Right cardiac atrium (tissue), 5 donors: ENCODE measurements around the gene OR51B4. TPM values are rescaled to one million over a fixed set of nuclear protein-coding genes. Genes with fewer than 3 reads are reported as not detected.
"Not testable (repeated sequence)": the region's sequence is repeated elsewhere in the genome, so short reads cannot be mapped to it uniquely, and the experiment has no call there.

Experiments used
- ATAC-seq, 2 donors: fragments of 200-7000 bp; cut with Tn5 transposase; one replicate each; pipeline versions ENCODE4 v1.8.0 to v1.9.1; 2020; ENCODE audit warnings: moderate library complexity in 2 of 2, mild to moderate bottlenecking in 1 of 2
- DNase-seq, 3 donors: peaks; one replicate each; pipeline ENCODE4 v3.0.0-alpha.2; 2020
- H3K27ac ChIP-seq: one replicate; pipeline ENCODE4 v1.5.1; 2013; ENCODE audit warnings: mild to moderate bottlenecking, low read length, control low read depth, moderate library complexity
- H3K27me3 ChIP-seq: one replicate; pipeline ENCODE4 v1.6.1; 2013; ENCODE audit not compliant: control insufficient read depth, insufficient read depth
- H3K4me1 ChIP-seq: one replicate; pipeline ENCODE4 v1.6.1; 2013; ENCODE audit warnings: low read length; ENCODE audit not compliant: control insufficient read depth, insufficient read depth
- H3K4me3 ChIP-seq: one replicate; pipeline ENCODE4 v1.5.1; 2013; ENCODE audit warnings: low read length, control low read depth
- H3K9me3 ChIP-seq: one replicate; pipeline ENCODE4 v1.6.1; 2013; ENCODE audit warnings: low read length; ENCODE audit not compliant: control insufficient read depth
- WGBS: extraction: QIAGEN DNeasy Blood & Tissue Kit; methylation state at CpG from one replicate; pipeline ENCODE4 v1.1.7; 2013; 5-methylcytosine and 5-hydroxymethylcytosine counted together
- intact Hi-C, 4 donors: fragments of 100-400 bp; cut with DNase I; formaldehyde crosslinking; loops; one replicate each; pipeline versions ENCODE4 v1.11.0 to v1.14.0; 2022 to 2023
- polyA plus RNA-seq: library from polyadenylated mRNA; stranded (reverse); fragments of 200-250 nt; gene quantifications from one replicate; pipeline ENCODE4 v1.2.3, GENCODE V29; 2013
- total RNA-seq, 4 donors: library from RNA; stranded (reverse); fragmentation: NEBNext Ultra II Directional; extraction: Animal tissue kit (Norgen Biotek cat#: 25700); gene quantifications; one replicate each; pipeline ENCODE4 v1.2.1, GENCODE V29; 2021
- donor health status: healthy with polysubstance abuse.
- donor health status: DM: no; HTN: yes; CAD: no.
- donor health status: DM: no; HTN: no; CAD: no.
- donor health status: DM: no; HTN: yes; CAD: no; lungs with severe emphysema.
- donor health status: DM: yes; HTN: yes; CAD: no.

Gene OR51B4
- total and polyA plus RNA-seq, 5 donors = not detected

GRCh38 chr11:5317292-5317691, 15.5 kb upstream of the OR51B4 start:
- H3K27me3 ChIP-seq = no peaks in the 10 kb centered on the region
- ATAC-seq = no peak
- no peaks in the 10 kb centered on the region for H3K4me1 ChIP-seq
- no peaks in the 10 kb centered on the region for H3K9me3 ChIP-seq
- no peak for DNase-seq
- H3K27ac ChIP-seq = no peak overlapping the region
- 71% methylated on average over 5 of the region's 5 CpGs for WGBS
- intact Hi-C loops = no loop called here
- H3K4me3 ChIP-seq = no peak overlapping the region

- H3K27me3 ChIP-seq, ATAC-seq, H3K9me3 ChIP-seq, H3K4me1 ChIP-seq, H3K27ac ChIP-seq, DNase-seq, intact Hi-C loops, H3K4me3 ChIP-seq: not testable (repeated sequence)
- WGBS = 85% methylated on average over 3 of the region's 3 CpGs
Measured at GRCh38 chr11:5313326-5314023, 11.7 kb upstream of the OR51B4 start.

GRCh38 chr11:5310423-5310822, 8.7 kb upstream of the OR51B4 start:
- WGBS = 95% methylated on average over 1 of the region's 1 CpG
- H3K9me3 ChIP-seq = no peaks in the 10 kb centered on the region
- no peak for ATAC-seq
- intact Hi-C loops = no loop called here
- no peak for DNase-seq
- H3K4me1 ChIP-seq = no peaks in the 10 kb centered on the region
- H3K4me3 ChIP-seq = no peak overlapping the region
- H3K27me3 ChIP-seq = no peaks in the 10 kb centered on the region
- no peak overlapping the region for H3K27ac ChIP-seq

GRCh38 chr11:5307256-5308019, 5.7 kb upstream of the OR51B4 start:
- DNase-seq = no peak
- H3K9me3 ChIP-seq = no peaks in the 10 kb centered on the region
- H3K27me3 ChIP-seq = no peaks in the 10 kb centered on the region
- 80% methylated on average over 2 of the region's 2 CpGs for WGBS
- no peaks in the 10 kb centered on the region for H3K4me1 ChIP-seq
- no peak for ATAC-seq
- H3K27ac ChIP-seq = no peak overlapping the region
- intact Hi-C loops = no loop called here
- H3K4me3 ChIP-seq = no peak overlapping the region

- no peak overlapping the region for H3K27ac ChIP-seq
- ATAC-seq = no peak
- no peaks in the 10 kb centered on the region for H3K27me3 ChIP-seq
- intact Hi-C loops = no loop called here
- no peak for DNase-seq
- 95% methylated on average over 1 of the region's 1 CpG for WGBS
- no peaks in the 10 kb centered on the region for H3K4me1 ChIP-seq
- no peaks in the 10 kb centered on the region for H3K9me3 ChIP-seq
- no peak overlapping the region for H3K4me3 ChIP-seq
Measured at GRCh38 chr11:5304046-5304445, 2.3 kb upstream of the OR51B4 start.

GRCh38 chr11:5303626-5304025, 1.9 kb upstream of the OR51B4 start:
- H3K27ac ChIP-seq = no peak overlapping the region
- 56% methylated on average over 5 of the region's 5 CpGs for WGBS
- intact Hi-C loops = no loop called here
- H3K4me1 ChIP-seq = no peaks in the 10 kb centered on the region
- DNase-seq (no peak), ATAC-seq (no peak)
- no peak overlapping the region for H3K4me3 ChIP-seq
- H3K27me3 ChIP-seq = no peaks in the 10 kb centered on the region
- H3K9me3 ChIP-seq = no peaks in the 10 kb centered on the region

- intact Hi-C loops = no loop called here
- no peaks in the 10 kb centered on the region for H3K27me3 ChIP-seq
- no peaks in the 10 kb centered on the region for H3K9me3 ChIP-seq
- 18% methylated on average over 3 of the region's 3 CpGs for WGBS
- ATAC-seq (no peak), DNase-seq (no peak)
- H3K4me1 ChIP-seq = no peaks in the 10 kb centered on the region
- no peak overlapping the region for H3K27ac ChIP-seq
- no peak overlapping the region for H3K4me3 ChIP-seq
Measured at GRCh38 chr11:5300251-5300650, 1.5 kb downstream of the OR51B4 start.

- Histone ChIP-seq H3K4me3 (no peak overlapping the region), H3K27ac (no peak overlapping the region), H3K4me1 (no peaks in the 10 kb centered on the region), H3K27me3 (no peaks in the 10 kb centered on the region), H3K9me3 (no peaks in the 10 kb centered on the region)
- ATAC-seq = no peak
- 74% methylated on average over 1 of the region's 1 CpG for WGBS
- intact Hi-C loops = no loop called here
- no peak for DNase-seq
Measured at GRCh38 chr11:5298451-5298850, 3.3 kb downstream of the OR51B4 start.

GRCh38 chr11:5297721-5298323, 3.9 kb downstream of the OR51B4 start:
- no peak for DNase-seq
- Histone ChIP-seq H3K27me3 (no peaks in the 10 kb centered on the region), H3K4me3 (no peak overlapping the region), H3K4me1 (no peaks in the 10 kb centered on the region), H3K9me3 (no peaks in the 10 kb centered on the region), H3K27ac (no peak overlapping the region)
- 33% methylated on average over 4 of the region's 4 CpGs for WGBS
- intact Hi-C loops = no loop called here
- ATAC-seq = no peak

- 93% methylated on average over 41 of the region's 41 CpGs for WGBS
- H3K27me3 ChIP-seq, H3K27ac ChIP-seq, H3K9me3 ChIP-seq, ATAC-seq, H3K4me3 ChIP-seq, H3K4me1 ChIP-seq, intact Hi-C loops: not testable (repeated sequence)
- DNase-seq = peak in 1 of 3 donors; percentile 52
Measured at GRCh38 chr11:5294342-5294995, 7.3 kb downstream of the OR51B4 start.

GRCh38 chr11:5293028-5293427, 8.7 kb downstream of the OR51B4 start:
- intact Hi-C loops = no loop called here
- no peak overlapping the region for H3K27ac ChIP-seq
- H3K4me3 ChIP-seq = no peak overlapping the region
- ATAC-seq (no peak), DNase-seq (no peak)
- WGBS = 89% methylated on average over 8 of the region's 8 CpGs
- H3K27me3 ChIP-seq = no peaks in the 10 kb centered on the region
- H3K9me3 ChIP-seq = no peaks in the 10 kb centered on the region
- H3K4me1 ChIP-seq = no peaks in the 10 kb centered on the region
